AG09309 (cell line): ENCODE results near the gene ATP5F1E.

Source experiments
- DNase-seq: peaks from one replicate; pipeline ENCODE4 v3.0.0-alpha.2; 2010; ENCODE audit warnings: low read depth
- H3K4me3 ChIP-seq: 2 replicates; pipeline ENCODE4 v1.5.1; 2011; ENCODE audit warnings: mild to moderate bottlenecking, low read depth, low read length, moderate library complexity; ENCODE audit not compliant: control insufficient read depth
- TF ChIP-seq, protein P1 (sequence below): IDR thresholded peaks from 2 replicates; pipeline ENCODE4 v1.5.1; 2011; ENCODE audit warnings: mild to moderate bottlenecking, low read depth, low read length, inconsistent platforms; ENCODE audit not compliant: insufficient read depth, control insufficient read depth; ENCODE audit errors: missing control alignments

The ATP5F1E gene

DNA sequence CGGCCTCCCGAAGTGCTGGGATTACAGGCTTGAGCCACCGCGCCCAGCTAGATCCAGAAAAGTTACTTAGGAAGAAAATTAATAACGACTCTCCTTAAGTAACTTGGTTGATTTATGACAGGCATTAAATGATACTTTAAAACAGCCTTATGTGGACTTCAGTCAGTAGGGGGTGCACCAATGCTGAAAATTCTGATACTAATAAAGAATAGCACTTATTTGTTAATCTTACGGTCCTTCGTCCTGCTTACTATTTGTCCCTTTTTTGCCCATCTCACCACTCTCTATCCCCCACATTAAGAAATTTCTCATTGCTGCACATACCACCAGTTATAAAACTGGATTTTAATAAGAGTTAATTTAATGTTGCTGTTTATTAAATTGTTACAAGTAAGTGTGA, 23.2 kb upstream of the ATP5F1E start:
- H3K4me3 ChIP-seq: no peak overlapping the region
- DNase-seq: no peak
- TF ChIP-seq, protein P1, sequence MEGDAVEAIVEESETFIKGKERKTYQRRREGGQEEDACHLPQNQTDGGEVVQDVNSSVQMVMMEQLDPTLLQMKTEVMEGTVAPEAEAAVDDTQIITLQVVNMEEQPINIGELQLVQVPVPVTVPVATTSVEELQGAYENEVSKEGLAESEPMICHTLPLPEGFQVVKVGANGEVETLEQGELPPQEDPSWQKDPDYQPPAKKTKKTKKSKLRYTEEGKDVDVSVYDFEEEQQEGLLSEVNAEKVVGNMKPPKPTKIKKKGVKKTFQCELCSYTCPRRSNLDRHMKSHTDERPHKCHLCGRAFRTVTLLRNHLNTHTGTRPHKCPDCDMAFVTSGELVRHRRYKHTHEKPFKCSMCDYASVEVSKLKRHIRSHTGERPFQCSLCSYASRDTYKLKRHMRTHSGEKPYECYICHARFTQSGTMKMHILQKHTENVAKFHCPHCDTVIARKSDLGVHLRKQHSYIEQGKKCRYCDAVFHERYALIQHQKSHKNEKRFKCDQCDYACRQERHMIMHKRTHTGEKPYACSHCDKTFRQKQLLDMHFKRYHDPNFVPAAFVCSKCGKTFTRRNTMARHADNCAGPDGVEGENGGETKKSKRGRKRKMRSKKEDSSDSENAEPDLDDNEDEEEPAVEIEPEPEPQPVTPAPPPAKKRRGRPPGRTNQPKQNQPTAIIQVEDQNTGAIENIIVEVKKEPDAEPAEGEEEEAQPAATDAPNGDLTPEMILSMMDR: peak; percentile 33

DNA sequence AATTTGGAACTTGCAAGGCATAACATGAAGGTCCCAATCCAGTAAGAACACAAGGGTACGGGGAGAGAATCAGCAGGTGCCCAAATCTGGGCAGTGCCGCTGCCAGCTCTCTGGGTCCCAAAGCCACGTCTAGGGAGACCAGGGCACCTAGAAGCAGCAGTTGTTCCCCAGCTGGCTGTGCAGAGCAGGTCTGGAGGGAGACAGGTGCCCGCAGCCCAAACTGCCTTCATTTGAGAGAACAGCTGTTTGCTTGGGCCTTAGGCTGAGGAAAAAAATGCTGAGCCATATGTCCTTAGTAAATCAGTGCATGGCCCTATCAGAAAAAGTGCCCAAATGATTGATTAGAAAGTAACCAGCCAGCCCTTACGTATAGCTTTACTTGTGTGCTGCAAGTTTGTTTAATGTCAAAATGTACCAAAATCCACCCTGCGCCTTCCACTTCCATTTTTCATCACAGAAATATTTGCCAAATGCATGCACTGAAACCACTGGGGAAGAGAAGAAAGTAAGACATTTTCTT, 19.6 kb upstream of the ATP5F1E start:
- H3K4me3 ChIP-seq: no peak overlapping the region
- DNase-seq: no peak
- TF ChIP-seq, protein P1: no peak

DNA sequence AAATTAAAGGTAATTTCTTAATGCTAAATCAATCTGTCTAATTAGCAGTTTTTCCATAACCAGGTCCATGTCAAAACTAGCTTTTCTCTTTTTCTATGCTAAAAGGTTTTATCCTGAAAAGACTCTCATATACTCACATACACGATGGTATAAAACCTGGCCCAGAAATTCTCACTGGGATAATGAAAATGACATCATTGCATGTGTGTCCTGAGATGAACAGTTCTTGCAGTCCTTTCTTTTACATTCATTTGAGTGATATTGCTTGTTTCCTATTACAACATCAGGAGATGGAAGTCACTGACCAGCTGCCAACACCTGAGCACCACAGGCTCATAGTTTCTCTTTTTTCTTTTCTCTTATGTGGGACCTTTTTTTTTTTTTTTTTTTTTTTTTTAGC, 18.3 kb upstream of the ATP5F1E start:
- no peak overlapping the region for H3K4me3 ChIP-seq
- DNase-seq: no peak
- TF ChIP-seq, protein P1: no peak

DNA sequence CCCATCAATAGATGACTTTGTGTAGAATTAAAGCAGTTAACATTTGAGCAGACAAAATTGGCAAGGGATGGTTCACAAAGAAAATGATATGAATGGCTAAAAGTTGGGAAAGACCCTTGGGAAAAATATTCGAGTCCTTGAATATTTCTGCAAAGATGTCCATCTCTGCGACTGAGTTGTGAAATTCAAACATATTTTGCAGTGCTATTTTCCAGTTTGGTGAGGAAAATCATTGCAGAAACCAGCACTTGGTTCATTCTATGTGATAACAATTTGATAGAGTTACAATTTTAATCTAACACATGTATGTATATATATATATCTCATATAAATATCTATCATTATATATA, 16.5 kb upstream of the ATP5F1E start:
- no peak for DNase-seq
- H3K4me3 ChIP-seq: no peak overlapping the region
- TF ChIP-seq, protein P1: no peak

DNA sequence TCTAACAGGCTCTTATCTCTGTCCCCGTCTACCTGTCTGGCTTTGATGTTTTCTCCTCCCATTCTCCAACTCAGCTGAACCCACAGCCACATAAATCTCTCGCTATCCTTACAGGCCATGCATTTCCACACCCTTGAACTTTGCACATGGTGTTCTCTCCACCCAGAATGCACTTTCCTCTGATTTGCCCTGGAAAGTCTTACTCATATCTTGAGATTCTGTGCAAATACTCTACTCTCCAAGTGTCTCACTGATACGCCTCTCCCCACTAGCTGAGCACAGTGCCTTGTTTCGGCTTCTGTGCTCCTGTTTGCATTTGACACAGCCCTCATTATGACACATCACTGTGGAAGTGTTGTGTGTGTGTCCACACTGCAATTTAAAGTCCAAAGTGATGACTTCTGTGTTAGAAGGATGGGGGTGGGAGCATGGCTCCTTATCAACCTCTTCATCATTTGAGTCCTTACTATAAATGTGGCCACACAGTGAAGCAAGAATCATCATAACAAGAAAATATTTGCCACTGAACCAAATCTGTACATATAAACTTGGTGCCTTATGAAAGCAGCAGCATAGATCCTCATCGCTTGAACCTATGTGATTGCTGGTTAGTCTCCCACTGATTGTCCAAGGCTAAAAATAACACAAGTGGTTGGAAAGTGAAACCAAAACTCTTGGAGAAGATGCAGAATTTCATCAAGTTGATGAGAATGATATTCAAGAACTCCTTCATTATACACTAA, 16.0 kb upstream of the ATP5F1E start:
- no peak for DNase-seq
- no peak overlapping the region for H3K4me3 ChIP-seq
- TF ChIP-seq, protein P1: no peak

DNA sequence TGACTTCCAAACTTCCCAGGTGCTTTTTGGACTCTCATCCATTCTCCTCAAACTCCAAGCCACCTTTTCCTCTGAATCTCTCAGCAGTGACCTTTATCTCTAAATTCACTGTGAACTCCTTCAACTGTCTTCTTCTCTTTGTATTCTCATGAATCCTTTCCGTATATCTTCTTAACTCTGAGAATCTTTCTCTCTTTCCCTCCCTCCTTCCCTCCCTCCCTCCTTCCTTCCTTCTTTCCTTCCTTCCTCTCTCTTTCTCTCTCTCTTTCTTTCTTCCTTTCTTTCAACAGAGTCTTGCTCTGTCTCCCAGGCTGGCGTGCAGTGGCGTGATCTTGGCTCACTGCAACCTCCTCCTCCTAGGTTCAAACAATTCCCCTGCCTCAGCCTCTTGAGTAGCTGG, 14.7 kb upstream of the ATP5F1E start:
- TF ChIP-seq, protein P1: no peak
- H3K4me3 ChIP-seq: no peak overlapping the region
- no peak for DNase-seq
